HL-60/S4 treated with retinoic acid at 250 ng/mL for 4 days and 3 days (cell line): ENCODE measurements around the gene FUT1.
"Not testable (repeated sequence)": the region's sequence is repeated elsewhere in the genome, so short reads cannot be mapped to it uniquely, and the experiment has no call there.

Experiments used
- in situ Hi-C: fragments of 300-500 bp; cut with MboI; formaldehyde crosslinking; loops from 2 replicates; pipeline ENCODE4 v1.7.0; 2022; ENCODE audit warnings: low sequenced_read_pairs

Gene FUT1

GRCh38 chr19:48718711-48719231 lies 33.7 kb downstream of the FUT1 start:
- in situ Hi-C loops = no loop called here

GRCh38 chr19:48718106-48718505 lies 34.3 kb downstream of the FUT1 start:
- in situ Hi-C loops = not testable (repeated sequence)

- in situ Hi-C loops = no loop called here
These were observed 35.7 kb downstream of the FUT1 start for GRCh38 chr19:48716562-48717291.

GRCh38 chr19:48715681-48716171 lies 36.7 kb downstream of the FUT1 start:
- in situ Hi-C loops = no loop called here

GRCh38 chr19:48714759-48715675 lies 37.4 kb downstream of the FUT1 start:
- in situ Hi-C loops = no loop called here

GRCh38 chr19:48713864-48714755 lies 38.3 kb downstream of the FUT1 start:
- in situ Hi-C loops = no loop called here

- in situ Hi-C loops = no loop called here
These were observed 39.2 kb downstream of the FUT1 start for GRCh38 chr19:48713041-48713863.

GRCh38 chr19:48711106-48711662 lies 41.3 kb downstream of the FUT1 start:
- in situ Hi-C loops = no loop called here

- in situ Hi-C loops = no loop called here
These were observed 44.0 kb downstream of the FUT1 start for GRCh38 chr19:48708471-48708870.

- in situ Hi-C loops = no loop called here
These were observed 47.0 kb downstream of the FUT1 start for GRCh38 chr19:48705431-48705830.

GRCh38 chr19:48703316-48703715 lies 49.1 kb downstream of the FUT1 start:
- in situ Hi-C loops = no loop called here

- in situ Hi-C loops = no loop called here
These were observed 49.7 kb downstream of the FUT1 start for GRCh38 chr19:48702701-48703100.

- in situ Hi-C loops = no loop called here
These were observed 54.4 kb downstream of the FUT1 start for GRCh38 chr19:48698046-48698445.
